HG02763 (cell line): ENCODE data around the gene PIEZO1.
"Not testable (repeated sequence)": the region's sequence is repeated elsewhere in the genome, so short reads cannot be mapped to it uniquely, and the experiment has no call there.

Experiments used
- ATAC-seq: cut with Tn5 transposase; IDR thresholded peaks from one replicate; pipeline ENCODE4 v1.9.1; 2021; ENCODE audit warnings: mild to moderate bottlenecking, moderate library complexity; ENCODE audit not compliant: unreplicated experiment

Gene PIEZO1, protein sequence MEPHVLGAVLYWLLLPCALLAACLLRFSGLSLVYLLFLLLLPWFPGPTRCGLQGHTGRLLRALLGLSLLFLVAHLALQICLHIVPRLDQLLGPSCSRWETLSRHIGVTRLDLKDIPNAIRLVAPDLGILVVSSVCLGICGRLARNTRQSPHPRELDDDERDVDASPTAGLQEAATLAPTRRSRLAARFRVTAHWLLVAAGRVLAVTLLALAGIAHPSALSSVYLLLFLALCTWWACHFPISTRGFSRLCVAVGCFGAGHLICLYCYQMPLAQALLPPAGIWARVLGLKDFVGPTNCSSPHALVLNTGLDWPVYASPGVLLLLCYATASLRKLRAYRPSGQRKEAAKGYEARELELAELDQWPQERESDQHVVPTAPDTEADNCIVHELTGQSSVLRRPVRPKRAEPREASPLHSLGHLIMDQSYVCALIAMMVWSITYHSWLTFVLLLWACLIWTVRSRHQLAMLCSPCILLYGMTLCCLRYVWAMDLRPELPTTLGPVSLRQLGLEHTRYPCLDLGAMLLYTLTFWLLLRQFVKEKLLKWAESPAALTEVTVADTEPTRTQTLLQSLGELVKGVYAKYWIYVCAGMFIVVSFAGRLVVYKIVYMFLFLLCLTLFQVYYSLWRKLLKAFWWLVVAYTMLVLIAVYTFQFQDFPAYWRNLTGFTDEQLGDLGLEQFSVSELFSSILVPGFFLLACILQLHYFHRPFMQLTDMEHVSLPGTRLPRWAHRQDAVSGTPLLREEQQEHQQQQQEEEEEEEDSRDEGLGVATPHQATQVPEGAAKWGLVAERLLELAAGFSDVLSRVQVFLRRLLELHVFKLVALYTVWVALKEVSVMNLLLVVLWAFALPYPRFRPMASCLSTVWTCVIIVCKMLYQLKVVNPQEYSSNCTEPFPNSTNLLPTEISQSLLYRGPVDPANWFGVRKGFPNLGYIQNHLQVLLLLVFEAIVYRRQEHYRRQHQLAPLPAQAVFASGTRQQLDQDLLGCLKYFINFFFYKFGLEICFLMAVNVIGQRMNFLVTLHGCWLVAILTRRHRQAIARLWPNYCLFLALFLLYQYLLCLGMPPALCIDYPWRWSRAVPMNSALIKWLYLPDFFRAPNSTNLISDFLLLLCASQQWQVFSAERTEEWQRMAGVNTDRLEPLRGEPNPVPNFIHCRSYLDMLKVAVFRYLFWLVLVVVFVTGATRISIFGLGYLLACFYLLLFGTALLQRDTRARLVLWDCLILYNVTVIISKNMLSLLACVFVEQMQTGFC (N-terminal part only)

DNA sequence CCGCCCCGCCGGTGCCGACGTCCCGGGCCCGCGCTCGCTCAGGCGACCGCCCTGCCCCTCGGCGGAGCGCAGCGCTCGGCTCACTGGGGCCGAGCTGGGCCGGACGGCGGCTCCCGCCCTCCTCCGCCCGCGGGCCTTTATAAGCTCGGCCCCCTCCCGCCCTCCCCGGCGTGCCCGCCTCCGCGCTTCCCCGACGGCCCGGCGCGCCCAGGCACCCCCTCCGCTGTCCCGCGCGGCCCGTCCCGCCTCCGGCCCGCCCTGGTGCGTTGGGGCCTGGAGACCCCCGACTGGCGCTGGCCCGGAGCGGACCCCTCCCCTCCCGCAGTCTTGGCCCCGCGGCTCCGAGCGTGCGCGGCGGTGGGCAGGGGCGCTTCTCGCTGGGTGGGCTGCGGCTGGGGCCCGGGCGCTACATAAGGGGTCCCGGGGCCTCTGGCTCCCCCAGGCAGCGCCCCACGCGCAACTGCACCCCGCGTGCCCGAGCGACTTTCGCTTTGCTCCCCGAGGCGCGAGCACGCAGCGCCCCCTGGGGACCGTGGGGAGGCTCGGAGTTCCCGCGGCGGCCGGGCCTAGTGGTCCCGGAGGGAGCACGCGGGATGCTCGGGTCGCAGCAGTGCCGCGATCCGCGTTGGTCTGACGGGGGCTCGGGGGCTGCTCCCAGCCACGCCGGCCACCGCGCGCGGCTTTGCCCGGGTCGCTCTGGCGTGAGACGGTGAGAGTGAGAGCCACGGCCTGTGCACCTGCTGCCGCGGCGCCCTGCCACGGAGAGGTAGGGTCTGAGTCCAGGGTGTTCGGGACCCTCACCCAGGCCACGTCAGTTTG is at the start of gene PIEZO1:
Gene PIEZO1 (minus strand): TSS at position 115 of the 819 bp plus-strand sequence. CDS start 256 bp downstream, outside the sequence.
- no peak for ATAC-seq

DNA sequence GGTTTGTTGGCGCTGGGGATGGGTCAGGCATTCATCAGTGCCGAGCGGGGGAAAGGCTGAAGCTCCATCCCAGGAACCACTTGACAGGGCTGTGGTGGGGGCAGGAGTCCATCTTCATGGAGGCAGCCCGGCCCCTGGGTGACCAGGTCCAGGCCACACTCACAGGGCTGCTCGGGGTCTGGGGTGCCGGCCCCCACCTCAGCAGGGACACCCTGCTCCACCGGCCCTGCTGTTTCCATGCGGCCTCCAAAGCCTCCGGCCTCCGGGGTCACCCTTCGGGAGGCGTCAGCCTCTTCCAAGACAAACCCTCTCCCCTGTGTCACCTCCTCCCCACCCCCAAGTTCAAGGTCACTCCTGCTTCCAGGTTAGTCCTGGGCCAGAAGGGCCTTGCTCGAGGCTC is 49.6 kb upstream of the PIEZO1 start:
- ATAC-seq: no peak

DNA sequence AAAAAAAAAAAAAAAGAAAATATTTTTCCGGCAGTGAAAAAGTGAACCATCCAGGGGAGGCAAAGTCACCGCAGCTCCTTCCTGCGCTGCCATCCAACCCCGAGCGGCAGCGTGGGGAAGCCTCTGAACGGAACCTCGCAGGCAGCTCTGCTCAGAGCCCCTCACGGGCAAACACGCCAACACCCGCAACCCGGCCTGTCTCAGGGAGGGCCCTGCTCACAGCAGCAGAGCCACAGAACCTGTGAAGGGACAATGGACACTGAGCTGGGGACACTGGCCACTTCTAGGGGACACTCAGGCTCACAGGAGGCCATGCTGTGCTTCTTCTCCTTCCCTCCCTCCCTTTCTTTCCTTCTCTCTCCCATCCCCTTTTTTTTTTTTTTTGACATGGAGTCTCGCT is 48.1 kb upstream of the PIEZO1 start:
- ATAC-seq: no peak

DNA sequence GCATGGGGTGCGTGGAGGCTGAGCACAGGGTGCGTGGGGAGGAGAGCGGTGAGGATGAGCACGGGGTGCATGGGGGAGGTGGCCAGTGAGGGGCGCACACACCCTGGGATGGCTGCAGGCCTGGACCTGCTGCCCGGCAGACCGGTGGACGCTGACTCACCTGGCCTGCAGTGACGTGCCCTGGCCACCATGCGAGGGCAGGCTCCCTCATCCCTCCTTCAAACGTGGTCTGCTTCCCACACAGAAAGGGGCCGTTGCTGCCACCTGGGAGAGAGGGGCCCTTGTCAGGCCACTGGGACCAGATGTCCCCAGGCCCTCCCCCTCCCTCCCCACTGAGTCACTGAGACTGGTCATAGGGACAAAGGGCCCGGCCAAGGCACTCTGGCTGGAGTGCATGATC is 46.8 kb upstream of the PIEZO1 start:
- no peak for ATAC-seq

DNA sequence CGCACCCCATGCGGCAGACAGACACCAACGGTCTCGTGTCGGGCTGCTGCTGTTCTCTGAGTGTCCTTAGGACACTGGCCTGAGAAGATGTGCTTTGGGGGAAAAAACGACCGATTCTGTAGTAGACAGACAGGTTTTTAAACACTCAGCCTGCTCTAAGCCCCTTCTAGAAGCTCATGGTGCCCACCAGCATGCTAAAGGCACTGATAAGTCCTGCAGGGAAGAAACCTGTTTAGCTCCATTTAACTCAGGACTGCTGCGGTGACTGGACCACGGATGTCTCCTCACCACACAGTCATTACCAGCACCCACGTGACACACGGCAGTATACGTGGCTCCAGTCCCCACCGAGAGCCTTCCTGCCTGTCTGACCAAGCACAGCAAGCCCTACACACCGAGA is 45.8 kb upstream of the PIEZO1 start:
- no peak for ATAC-seq

DNA sequence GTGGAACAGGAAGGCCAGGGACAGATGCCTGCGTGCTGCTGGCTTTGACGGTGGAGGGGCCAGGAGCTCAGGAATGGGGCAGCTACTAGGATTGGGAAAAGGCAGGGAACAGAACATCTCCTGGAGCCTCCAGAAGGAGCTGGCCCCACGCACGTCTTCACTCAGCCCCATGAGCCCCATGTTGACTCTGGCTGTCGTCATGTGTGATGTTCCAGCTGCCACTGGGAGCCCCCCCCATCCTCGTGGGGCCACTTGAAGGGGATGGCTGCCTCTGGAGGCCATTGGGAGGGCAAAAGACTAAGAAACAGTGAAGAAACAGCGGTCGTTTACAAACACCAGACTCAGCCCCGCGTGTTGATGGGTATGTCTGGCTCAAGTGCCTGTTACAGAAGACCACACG is 45.2 kb upstream of the PIEZO1 start:
- ATAC-seq: no peak

DNA sequence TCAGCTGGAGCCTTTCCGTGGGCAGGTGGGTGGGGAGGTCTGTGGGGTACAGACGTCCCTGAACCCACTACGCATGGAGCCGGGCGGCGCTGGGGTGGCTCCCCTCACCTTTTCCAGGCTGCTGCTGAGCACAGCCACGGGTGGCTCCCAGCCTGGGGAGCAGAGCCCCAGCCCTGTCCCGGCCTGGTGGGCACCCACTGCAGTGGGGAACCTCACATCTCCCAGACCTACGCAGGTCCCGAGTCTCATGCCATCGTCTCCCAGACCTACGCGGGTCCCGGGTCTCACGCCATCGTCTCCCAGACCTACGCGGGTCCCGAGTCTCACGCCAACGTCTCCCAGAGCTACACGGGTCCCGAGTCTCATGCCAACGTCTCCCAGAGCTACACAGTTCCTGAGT is 43.7 kb upstream of the PIEZO1 start:
- no peak for ATAC-seq

DNA sequence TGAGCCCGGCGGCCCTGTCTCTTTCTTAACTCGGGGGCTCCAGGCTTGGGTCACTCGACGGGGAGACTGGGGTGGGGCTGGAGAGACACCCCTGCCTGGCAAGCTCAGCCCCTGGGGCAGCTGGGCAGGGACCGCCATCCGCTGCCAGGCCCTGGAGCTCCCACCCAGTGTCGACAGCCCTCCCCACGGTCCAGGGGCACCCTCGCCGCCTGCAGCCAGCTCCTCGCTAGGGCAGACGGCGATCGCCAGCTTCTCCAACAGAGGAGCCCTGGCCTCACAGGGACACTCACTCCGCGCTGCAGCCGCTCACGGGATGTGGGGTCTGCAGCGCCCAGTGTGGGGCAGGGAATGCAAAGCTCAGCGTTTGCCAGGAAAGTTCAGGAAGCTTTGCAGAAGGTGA is 42.7 kb upstream of the PIEZO1 start:
- ATAC-seq: no peak

DNA sequence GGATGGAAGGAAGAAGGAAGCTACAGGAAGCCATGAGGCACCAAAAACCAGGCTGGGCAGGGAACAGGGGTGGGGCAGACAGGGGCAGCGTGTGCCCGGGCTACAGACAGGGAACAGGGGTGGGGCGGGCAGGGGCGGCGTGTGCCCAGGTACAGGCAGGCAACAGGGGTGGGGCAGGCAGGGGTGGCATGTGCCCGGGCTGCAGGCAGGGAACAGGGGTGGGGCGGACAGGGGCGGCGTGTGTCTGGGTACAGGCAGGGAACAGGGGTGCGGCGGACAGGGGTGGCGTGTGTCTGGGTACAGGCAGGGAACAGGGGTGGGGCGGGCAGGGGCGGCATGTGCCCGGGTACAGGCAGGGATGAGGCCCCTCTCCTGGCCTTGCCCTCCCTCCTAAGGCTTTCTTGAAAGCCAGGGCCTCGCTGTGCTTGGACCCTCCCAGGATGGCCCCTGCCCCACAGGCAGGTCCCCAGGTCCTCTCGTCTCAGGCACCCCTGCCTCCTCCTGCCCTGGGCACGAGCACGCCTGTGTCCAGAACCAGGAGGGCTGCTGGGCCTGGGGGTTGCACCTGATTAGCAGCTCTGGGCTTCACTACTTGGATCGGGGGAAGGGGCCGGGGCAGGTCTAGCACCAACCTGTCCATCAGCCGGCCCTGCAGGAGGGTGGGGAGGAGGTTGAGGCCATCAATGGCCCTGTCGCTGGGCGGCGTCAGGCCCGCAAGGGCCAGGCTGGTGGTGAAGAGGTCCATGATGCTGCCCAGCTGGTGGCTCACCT is 41.2 kb upstream of the PIEZO1 start:
- ATAC-seq: no peak

DNA sequence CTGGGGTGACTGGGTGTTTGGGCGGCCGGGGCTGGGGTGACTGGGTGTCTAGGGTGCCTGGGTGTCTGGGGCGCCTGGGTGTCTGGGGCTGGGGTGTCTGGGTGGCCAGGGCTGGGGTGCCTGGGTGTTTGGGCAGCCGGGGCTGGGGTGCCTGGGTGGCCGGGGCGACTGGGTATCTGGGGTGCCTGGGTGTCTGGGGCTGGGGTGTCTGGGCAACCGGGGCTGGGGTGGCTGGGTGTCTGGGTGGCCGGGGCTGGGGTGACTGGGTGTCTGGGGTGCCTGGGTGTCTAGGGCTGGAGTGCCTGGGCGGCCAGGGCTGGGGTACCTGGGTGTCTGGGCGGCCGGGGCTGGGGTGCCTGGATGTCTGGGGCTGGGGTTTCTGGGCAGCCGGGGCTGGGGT is 40.1 kb upstream of the PIEZO1 start:
- no peak for ATAC-seq

DNA sequence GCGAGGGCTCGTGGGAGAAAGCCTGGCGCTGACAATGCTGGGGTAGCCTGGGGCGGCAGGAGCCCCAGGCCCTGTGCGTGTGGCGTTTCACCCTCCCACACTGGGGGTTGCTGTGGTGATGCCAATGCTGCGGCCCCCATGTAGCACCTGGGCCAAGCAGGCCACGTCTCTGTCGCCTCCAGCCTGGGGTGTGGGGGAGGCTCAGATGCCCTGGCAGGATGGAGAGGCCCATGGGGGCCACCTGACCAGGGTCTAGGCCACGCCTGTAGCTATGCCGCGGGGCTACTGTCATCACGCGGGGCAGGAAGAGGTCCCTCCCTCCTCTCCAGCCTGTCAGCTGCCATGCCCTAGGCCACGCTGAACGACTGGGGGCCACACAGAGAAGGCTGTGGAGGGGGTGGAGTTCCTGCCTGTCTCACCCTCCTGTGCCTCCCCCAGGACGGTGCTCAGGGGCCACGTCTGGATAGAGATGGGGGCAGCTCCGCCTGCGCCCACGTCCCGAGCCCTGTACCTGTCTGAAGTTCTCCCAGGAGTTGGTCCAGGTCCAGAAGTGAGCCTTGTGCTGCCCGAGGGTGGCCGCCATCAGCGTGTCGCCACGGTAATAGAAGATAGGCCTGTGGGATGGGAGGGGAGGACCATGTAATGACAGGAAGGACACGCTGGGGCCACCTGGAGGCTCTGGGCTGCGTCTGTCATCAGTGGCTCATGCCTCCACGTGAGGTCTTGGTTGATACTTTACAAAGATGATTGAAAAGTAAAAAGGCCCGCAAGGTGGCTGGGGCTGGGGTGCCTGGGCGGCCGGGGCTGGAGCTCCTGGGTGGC is 39.4 kb upstream of the PIEZO1 start:
- ATAC-seq: no peak

DNA sequence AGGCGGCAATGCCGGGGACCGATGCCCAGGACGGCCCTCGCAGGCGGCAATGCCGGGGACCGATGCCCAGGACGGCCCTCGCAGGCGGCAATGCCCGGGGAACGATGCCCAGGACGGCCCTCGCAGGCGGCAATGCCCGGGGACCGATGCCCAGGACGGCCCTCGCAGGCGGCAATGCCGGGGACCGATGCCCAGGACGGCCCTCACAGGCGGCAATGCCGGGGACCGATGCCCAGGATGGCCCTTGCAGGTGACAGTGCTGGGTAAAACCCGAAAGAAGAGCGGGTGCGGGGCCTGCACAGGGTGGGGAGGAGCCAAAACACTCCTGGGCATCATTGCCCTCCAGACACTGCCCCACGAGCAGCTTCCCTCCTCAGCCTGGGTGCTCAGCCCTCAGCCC is 38.6 kb upstream of the PIEZO1 start:
- not testable (repeated sequence) for ATAC-seq

DNA sequence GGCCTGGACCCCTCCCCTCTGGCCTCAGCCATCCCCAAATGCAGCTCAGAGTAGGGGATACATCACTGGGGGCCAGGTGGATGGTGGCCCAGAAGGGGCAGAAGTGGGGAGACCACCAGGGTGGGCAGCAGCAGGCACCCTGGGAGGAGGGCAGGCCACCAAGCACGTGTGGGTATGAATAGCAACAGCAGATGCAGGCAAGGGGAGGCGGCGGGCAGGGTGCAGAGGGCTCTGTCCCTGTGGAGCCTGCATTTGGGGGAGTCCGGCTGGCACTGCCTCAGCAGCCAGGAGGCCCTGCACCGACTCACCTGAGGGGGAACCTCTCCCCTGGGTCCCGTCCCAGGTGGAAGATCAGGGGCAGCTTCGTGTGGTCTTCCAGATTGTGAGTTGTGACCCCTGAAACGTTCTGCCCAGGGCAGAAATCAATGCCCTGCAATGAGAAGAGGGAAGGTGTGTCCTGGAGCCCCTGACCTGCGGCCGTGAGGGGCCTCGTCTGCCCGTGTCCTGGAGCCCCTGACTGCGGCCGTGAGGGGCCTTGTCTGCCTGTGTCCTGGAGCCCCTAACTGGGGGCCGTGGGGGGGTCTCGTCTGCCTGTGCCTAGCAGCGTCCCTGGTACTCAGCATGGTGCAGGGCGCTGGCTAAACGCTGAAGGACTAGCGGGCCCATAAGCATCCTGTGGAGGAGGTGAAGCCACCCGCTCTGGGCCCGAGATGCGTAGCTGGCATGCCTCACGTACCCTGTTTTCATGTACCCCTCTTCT is 37.4 kb upstream of the PIEZO1 start:
- no peak for ATAC-seq

DNA sequence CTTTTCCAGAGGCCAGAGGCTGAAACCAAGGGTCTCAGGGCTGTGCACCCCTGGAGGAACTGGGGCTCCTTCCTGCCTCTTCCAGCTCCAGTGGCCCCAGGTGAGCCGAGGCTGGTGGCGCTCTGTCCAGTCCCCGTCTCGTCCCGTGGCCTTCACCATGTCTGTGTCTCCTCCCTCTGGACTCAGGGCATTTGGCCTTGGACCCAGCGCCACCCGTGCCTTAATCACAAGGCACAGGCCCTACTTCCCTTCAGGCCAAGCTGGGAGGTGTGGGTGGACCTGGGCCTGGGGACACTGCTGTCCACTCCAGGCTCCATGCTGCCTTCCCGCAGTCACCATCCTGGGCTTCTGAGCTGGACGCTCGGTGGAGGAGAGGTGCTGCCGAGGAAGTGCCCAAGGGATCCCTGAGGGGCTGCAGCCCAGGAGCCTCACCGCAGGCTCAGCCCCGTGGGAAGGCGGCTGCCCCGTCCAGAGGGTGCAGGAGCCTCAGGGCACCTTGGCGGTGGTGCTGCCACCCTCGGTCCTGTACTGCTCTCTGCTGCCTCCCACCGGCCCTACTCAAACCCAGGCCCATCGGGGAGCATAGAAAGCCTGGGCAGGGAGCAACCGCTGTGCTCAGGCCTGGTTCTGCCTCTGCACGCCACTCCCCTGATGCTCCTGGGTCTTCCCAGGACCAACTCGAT is 36.3 kb upstream of the PIEZO1 start:
- no peak for ATAC-seq

DNA sequence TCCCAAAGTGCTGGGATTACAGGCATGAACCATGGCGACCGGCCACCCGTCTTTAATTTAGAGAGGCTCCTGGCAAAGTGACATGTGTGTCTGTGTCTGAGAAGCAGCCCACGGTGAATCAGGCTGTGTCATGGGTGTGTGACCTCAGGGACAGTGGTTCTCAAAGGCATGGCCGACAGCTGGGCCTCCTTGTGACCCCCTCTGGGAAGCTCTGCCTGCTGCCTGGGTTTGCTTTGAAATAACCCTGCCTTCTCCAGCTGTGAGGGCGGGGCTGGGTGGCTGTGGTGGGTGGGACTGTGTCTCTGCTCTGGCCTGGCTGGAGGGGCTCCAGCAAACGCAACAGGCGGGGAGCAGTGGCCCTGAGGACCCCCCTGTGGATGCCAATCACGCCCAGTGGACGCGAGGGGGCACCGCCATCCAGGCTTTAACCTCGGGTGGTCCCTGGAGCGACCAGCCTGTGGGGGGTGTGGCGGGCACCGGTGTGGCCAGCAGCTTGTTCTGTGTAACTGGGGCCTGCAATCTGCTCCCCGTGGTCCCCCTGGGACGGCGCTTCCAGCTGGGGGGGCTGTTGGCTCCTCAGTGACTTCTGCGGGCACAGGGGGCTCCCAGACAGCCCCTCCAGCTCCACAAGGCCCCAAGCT is 35.5 kb upstream of the PIEZO1 start:
- no peak for ATAC-seq

DNA sequence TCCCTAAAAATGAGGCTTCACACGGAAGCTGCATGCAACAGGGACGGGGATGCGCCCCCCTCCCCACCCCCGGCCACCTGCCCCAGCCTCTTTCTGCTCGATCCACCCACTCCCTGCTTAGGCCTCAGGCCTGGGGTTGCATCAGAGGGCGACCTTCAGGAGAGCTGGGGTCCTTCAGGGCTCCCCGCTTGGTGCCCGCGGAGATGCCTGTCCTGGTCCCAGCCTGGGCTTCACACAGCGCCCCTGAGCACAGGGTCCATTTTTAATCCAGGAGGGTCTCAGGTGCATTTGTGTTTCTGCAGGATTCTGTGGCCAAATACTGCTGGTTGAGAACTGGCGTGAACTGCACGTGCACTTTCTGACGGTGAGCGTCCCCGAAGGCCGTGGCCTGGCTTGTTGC is 34.1 kb upstream of the PIEZO1 start:
- ATAC-seq: no peak

DNA sequence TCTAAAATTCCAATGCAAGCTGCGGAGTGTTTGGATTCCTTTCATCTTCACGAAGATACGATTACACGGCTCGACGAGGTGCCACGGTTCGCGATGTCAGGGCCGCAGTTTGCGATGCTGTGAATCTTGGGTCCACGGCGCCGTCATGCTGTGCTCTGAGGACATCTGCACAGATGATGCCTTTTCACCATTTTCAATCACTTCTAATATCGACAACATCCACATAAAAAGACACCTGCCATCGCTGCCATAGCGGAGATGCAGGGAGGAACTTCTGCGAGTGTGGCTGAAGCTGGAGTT is 33.5 kb upstream of the PIEZO1 start:
- ATAC-seq: no peak
